Stimulated activated naive CD8-positive, alpha-beta T cell treated with anti-CD3 and anti-CD28 coated beads, Interleukin-15, Interleukin-2, amounts not matched to agents 100 ng/mL and 50 ng/mL, for 24 hours (primary cell): ENCODE results near the gene KLK3.
"Not testable (repeated sequence)": the region's sequence is repeated elsewhere in the genome, so short reads cannot be mapped to it uniquely, and the experiment has no call there.

Experiments used
- H3K27ac Mint-ChIP-seq: one replicate; pipeline ENCODE4 v1.8.0; 2021; ENCODE audit warnings: mild to moderate bottlenecking, mixed read lengths
- H3K27me3 Mint-ChIP-seq: one replicate; pipeline ENCODE4 v1.8.0; 2021; ENCODE audit warnings: mixed read lengths
- H3K36me3 Mint-ChIP-seq: one replicate; pipeline ENCODE4 v1.8.0; 2021; ENCODE audit warnings: low read depth, mixed read lengths
- H3K4me1 Mint-ChIP-seq: one replicate; pipeline ENCODE4 v1.8.0; 2021; ENCODE audit warnings: low read depth, mixed read lengths
- H3K4me3 Mint-ChIP-seq: one replicate; pipeline ENCODE4 v1.8.0; 2021; ENCODE audit warnings: mild to moderate bottlenecking, mixed read lengths
- H3K9me3 Mint-ChIP-seq: one replicate; pipeline ENCODE4 v1.8.0; 2021; ENCODE audit warnings: mixed read lengths

KLK3 gene

GRCh38 chr19:50854636-50855410, at the start of gene KLK3:
TSS of gene KLK3 (plus strand) at chr19:50854915. CDS start at chr19:50854956, 41 bp downstream.
- Mint-ChIP-seq H3K9me3 (peaks cover under 1% of the 10 kb centered on the region), H3K36me3 (no peaks in the 10 kb centered on the region), H3K27ac (no peak within 1 kb of the TSS), H3K27me3 (peaks cover 51% of the 10 kb centered on the region), H3K4me3 (no peak within 1 kb of the TSS), H3K4me1 (no peaks in the 10 kb centered on the region)

GRCh38 chr19:50808856-50809255, 45.9 kb upstream of the KLK3 start:
- Mint-ChIP-seq H3K36me3 (peaks cover 8% of the 10 kb centered on the region), H3K27ac (no peak overlapping the region), H3K4me1 (peaks cover 22% of the 10 kb centered on the region), H3K27me3 (peaks cover 6% of the 10 kb centered on the region), H3K9me3 (no peaks in the 10 kb centered on the region), H3K4me3 (no peak overlapping the region)

GRCh38 chr19:50811622-50812238, 43.0 kb upstream of the KLK3 start:
- not testable (repeated sequence) for H3K27ac Mint-ChIP-seq, H3K36me3 Mint-ChIP-seq, H3K4me1 Mint-ChIP-seq, H3K4me3 Mint-ChIP-seq, H3K9me3 Mint-ChIP-seq
- H3K27me3 Mint-ChIP-seq = peaks cover 30% of the 10 kb centered on the region

GRCh38 chr19:50812474-50812873, 42.2 kb upstream of the KLK3 start:
- Mint-ChIP-seq H3K4me1 (peaks cover 14% of the 10 kb centered on the region), H3K27ac (no peak overlapping the region), H3K9me3 (no peaks in the 10 kb centered on the region), H3K4me3 (no peak overlapping the region), H3K36me3 (no peaks in the 10 kb centered on the region), H3K27me3 (peaks cover 37% of the 10 kb centered on the region)

- H3K4me1 Mint-ChIP-seq = peaks cover 32% of the 10 kb centered on the region
- H3K27ac Mint-ChIP-seq = no peak overlapping the region
- H3K9me3 Mint-ChIP-seq = no peaks in the 10 kb centered on the region
- H3K4me3 Mint-ChIP-seq = no peak overlapping the region
- H3K27me3 Mint-ChIP-seq = peaks cover 51% of the 10 kb centered on the region
- H3K36me3 Mint-ChIP-seq = no peaks in the 10 kb centered on the region
Measured at GRCh38 chr19:50814883-50815282, 39.8 kb upstream of the KLK3 start.

GRCh38 chr19:50815439-50815838, 39.3 kb upstream of the KLK3 start:
- Mint-ChIP-seq H3K4me3 (no peak overlapping the region), H3K9me3 (no peaks in the 10 kb centered on the region), H3K27ac (no peak overlapping the region), H3K4me1 (peaks cover 37% of the 10 kb centered on the region), H3K36me3 (no peaks in the 10 kb centered on the region), H3K27me3 (peaks cover 54% of the 10 kb centered on the region)

GRCh38 chr19:50817941-50818858, 36.5 kb upstream of the KLK3 start:
- peak overlapping the region; percentile 63 for H3K4me3 Mint-ChIP-seq
- H3K4me1 Mint-ChIP-seq = peaks cover 46% of the 10 kb centered on the region
- no peaks in the 10 kb centered on the region for H3K9me3 Mint-ChIP-seq
- H3K36me3 Mint-ChIP-seq = no peaks in the 10 kb centered on the region
- no peak overlapping the region for H3K27ac Mint-ChIP-seq
- peaks cover 79% of the 10 kb centered on the region for H3K27me3 Mint-ChIP-seq

- H3K4me1 Mint-ChIP-seq = peaks cover 46% of the 10 kb centered on the region
- H3K9me3 Mint-ChIP-seq = no peaks in the 10 kb centered on the region
- H3K27ac Mint-ChIP-seq = no peak overlapping the region
- peak overlapping the region; percentile 51 for H3K4me3 Mint-ChIP-seq
- peaks cover 80% of the 10 kb centered on the region for H3K27me3 Mint-ChIP-seq
- H3K36me3 Mint-ChIP-seq = no peaks in the 10 kb centered on the region
Measured at GRCh38 chr19:50818859-50819472, 35.7 kb upstream of the KLK3 start.

- Mint-ChIP-seq H3K4me3 (no peak overlapping the region), H3K27ac (no peak overlapping the region), H3K27me3 (peaks cover 79% of the 10 kb centered on the region), H3K36me3 (no peaks in the 10 kb centered on the region), H3K9me3 (no peaks in the 10 kb centered on the region), H3K4me1 (peaks cover 46% of the 10 kb centered on the region)
Measured at GRCh38 chr19:50819636-50820035, 35.1 kb upstream of the KLK3 start.

- Mint-ChIP-seq H3K36me3 (no peaks in the 10 kb centered on the region), H3K27me3 (peaks cover 75% of the 10 kb centered on the region), H3K27ac (peak overlapping the region; percentile 39), H3K4me3 (peak overlapping the region; percentile 52), H3K4me1 (peaks cover 46% of the 10 kb centered on the region), H3K9me3 (no peaks in the 10 kb centered on the region)
Measured at GRCh38 chr19:50820086-50820485, 34.6 kb upstream of the KLK3 start.

- no peaks in the 10 kb centered on the region for H3K36me3 Mint-ChIP-seq
- peak overlapping the region; percentile 39 for H3K27ac Mint-ChIP-seq
Measured at GRCh38 chr19:50820549-50821247, 34.0 kb upstream of the KLK3 start.

GRCh38 chr19:50821248-50821612, 33.5 kb upstream of the KLK3 start:
- Mint-ChIP-seq H3K4me3 (no peak overlapping the region), H3K27me3 (peaks cover 67% of the 10 kb centered on the region), H3K36me3 (no peaks in the 10 kb centered on the region), H3K27ac (no peak overlapping the region), H3K4me1 (peaks cover 43% of the 10 kb centered on the region), H3K9me3 (no peaks in the 10 kb centered on the region)

More at GRCh38 chr19:50820549-50821247, 34.0 kb upstream of the KLK3 start:
- peaks cover 46% of the 10 kb centered on the region for H3K4me1 Mint-ChIP-seq
- H3K4me3 Mint-ChIP-seq = peak overlapping the region; percentile 52
- H3K9me3 Mint-ChIP-seq = no peaks in the 10 kb centered on the region
- peaks cover 69% of the 10 kb centered on the region for H3K27me3 Mint-ChIP-seq

- Mint-ChIP-seq H3K36me3 (no peaks in the 10 kb centered on the region), H3K27ac (no peak overlapping the region), H3K4me1 (peaks cover 40% of the 10 kb centered on the region), H3K9me3 (no peaks in the 10 kb centered on the region), H3K27me3 (peaks cover 67% of the 10 kb centered on the region), H3K4me3 (no peak overlapping the region)
Measured at GRCh38 chr19:50821622-50822021, 33.1 kb upstream of the KLK3 start.

GRCh38 chr19:50822661-50823208, 32.0 kb upstream of the KLK3 start:
- H3K4me1 Mint-ChIP-seq = peaks cover 29% of the 10 kb centered on the region
- peaks cover 61% of the 10 kb centered on the region for H3K27me3 Mint-ChIP-seq
- no peaks in the 10 kb centered on the region for H3K36me3 Mint-ChIP-seq
- no peak overlapping the region for H3K27ac Mint-ChIP-seq
- no peaks in the 10 kb centered on the region for H3K9me3 Mint-ChIP-seq
- no peak overlapping the region for H3K4me3 Mint-ChIP-seq
